Gastroesophageal sphincter (tissue), 3 donors: ENCODE data around the gene MACROD2.

Experiments
- EP300 ChIP-seq: sonication (generic); formaldehyde crosslinking; IDR thresholded peaks from one replicate; pipeline ENCODE4 v1.6.1; 2017; ENCODE audit warnings: antibody characterized with exemption, mild to moderate bottlenecking
- POLR2A ChIP-seq, 2 donors: fragments of 450-650 bp; IDR thresholded peaks; one replicate each; pipeline ENCODE4 v1.6.1; 2017; ENCODE audit warnings: antibody characterized with exemption in 2 of 2, mild to moderate bottlenecking in 2 of 2, moderate library complexity in 1 of 2
- POLR2AphosphoS5 ChIP-seq: sonication (generic); formaldehyde crosslinking; IDR thresholded peaks from one replicate; pipeline ENCODE4 v1.6.1; 2017; ENCODE audit warnings: antibody characterized with exemption
- TF ChIP-seq, protein P1 (sequence below), 4 experiments: fragments of 200-600 bp in 2 of 4; fragments of 450-650 bp in 2 of 4; sonication (generic) in 1 of 4; IDR thresholded peaks; one replicate each; pipeline ENCODE4 v1.5.1; 2017 to 2019; ENCODE audit warnings: antibody characterized with exemption in 4 of 4, mild to moderate bottlenecking in 2 of 4, moderate library complexity in 2 of 4

DNA sequence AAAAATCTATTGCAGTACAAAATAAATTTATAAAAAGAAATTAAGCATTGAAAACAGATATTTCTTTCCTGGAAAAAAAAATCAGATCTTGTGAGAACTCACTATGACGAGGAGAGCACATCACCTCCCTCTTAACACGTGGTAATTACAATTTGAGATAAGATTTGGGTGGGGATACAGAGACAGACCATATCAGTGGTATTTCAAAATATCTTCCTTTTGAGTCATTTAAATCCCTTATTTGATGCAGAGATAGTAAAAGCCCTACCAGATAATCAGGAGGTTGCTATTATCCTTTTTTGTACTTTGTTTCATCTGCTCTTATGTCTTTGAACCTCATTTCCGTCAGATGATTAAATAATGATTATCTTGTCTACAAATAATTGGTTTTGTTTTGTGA, 1777.5 kb downstream of the MACROD2 start:
- TF ChIP-seq POLR2A (IDR thresholded peaks at IDR 0.05), result no peak
- no peak for TF ChIP-seq EP300
- TF ChIP-seq, protein P1, sequence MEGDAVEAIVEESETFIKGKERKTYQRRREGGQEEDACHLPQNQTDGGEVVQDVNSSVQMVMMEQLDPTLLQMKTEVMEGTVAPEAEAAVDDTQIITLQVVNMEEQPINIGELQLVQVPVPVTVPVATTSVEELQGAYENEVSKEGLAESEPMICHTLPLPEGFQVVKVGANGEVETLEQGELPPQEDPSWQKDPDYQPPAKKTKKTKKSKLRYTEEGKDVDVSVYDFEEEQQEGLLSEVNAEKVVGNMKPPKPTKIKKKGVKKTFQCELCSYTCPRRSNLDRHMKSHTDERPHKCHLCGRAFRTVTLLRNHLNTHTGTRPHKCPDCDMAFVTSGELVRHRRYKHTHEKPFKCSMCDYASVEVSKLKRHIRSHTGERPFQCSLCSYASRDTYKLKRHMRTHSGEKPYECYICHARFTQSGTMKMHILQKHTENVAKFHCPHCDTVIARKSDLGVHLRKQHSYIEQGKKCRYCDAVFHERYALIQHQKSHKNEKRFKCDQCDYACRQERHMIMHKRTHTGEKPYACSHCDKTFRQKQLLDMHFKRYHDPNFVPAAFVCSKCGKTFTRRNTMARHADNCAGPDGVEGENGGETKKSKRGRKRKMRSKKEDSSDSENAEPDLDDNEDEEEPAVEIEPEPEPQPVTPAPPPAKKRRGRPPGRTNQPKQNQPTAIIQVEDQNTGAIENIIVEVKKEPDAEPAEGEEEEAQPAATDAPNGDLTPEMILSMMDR (IDR thresholded peaks at IDR 0.05), result no peak
- no peak for TF ChIP-seq POLR2AphosphoS5
